Measurements from ENCODE around the gene GARRE1.

GRCh38 chr19:34274284-34274826, 20.0 kb downstream of the GARRE1 start:
- TF ChIP-seq POLR2A (IDR thresholded peaks at IDR 0.05; ENCODE audit: control extremely low read depth in 1 of 2, low read depth in 2 of 2, low read length in 2 of 2) (no peak), RXRA (IDR thresholded peaks at IDR 0.05; ENCODE audit: insufficient read depth, low read depth, low read length) (no peak), SP2 (IDR thresholded peaks at IDR 0.05; ENCODE audit: low read length) (no peak), ZNF274 (IDR thresholded peaks at IDR 0.05; ENCODE audit: borderline replicate concordance, extremely low read depth, low read length) (no peak), EZH2 (IDR thresholded peaks at IDR 0.05; ENCODE audit: low read depth, low read length, severe bottlenecking) (no peak), POLR2AphosphoS5 (IDR thresholded peaks at IDR 0.05; ENCODE audit: low read depth, low read length) (no peak)

Measured in H1 (cell line).